HT-29 (cell line): ENCODE measurements around the gene PLXNB2. TPM values are rescaled to one million over a fixed set of nuclear protein-coding genes. Genes with fewer than 3 reads are reported as not detected.

Experiments
- DNase-seq: peaks from one replicate; pipeline ENCODE4 v3.0.0-alpha.2; 2015; ENCODE audit warnings: low spot score
- total RNA-seq: library from RNA; depleted of rRNA; stranded (reverse); fragments of >200 nt; shearing (Covaris generic); gene quantifications from 2 replicates; pipeline ENCODE4 v1.2.3, GENCODE V29; 2014

PLXNB2 gene
- total RNA-seq, 1 experiment from 2014 or later = 247 TPM

- peak; percentile 83 for DNase-seq
Measured at GRCh38 chr22:50252082-50253045, 55.1 kb downstream of the PLXNB2 start.

- DNase-seq = no peak
Measured at GRCh38 chr22:50251477-50252081, 55.9 kb downstream of the PLXNB2 start.

GRCh38 chr22:50250555-50251476, 56.6 kb downstream of the PLXNB2 start, which contains the start of gene HDAC10:
Gene HDAC10 (minus strand): TSS chr22:50251265. CDS start chr22:50251032, 233 bp downstream.
- peak; percentile 75 for DNase-seq

- DNase-seq = no peak
Measured at GRCh38 chr22:50250249-50250554, 57.2 kb downstream of the PLXNB2 start.

- DNase-seq = no peak
Measured at GRCh38 chr22:50249341-50250248, 57.9 kb downstream of the PLXNB2 start.

GRCh38 chr22:50248196-50249081, 59.0 kb downstream of the PLXNB2 start:
- peak; percentile 44 for DNase-seq

GRCh38 chr22:50247748-50248147, 59.7 kb downstream of the PLXNB2 start:
- DNase-seq = peak; percentile 86

- DNase-seq = no peak
Measured at GRCh38 chr22:50246242-50247175, 60.9 kb downstream of the PLXNB2 start.

GRCh38 chr22:50245214-50246072, 62.0 kb downstream of the PLXNB2 start:
- no peak for DNase-seq

- peak; percentile 89 for DNase-seq
Measured at GRCh38 chr22:50244420-50245213, 62.8 kb downstream of the PLXNB2 start, which contains the start of gene TUBGCP6. Gene TUBGCP6 (minus strand): TSS chr22:50245023. CDS start chr22:50244459, 564 bp downstream.

GRCh38 chr22:50243685-50244419, 63.6 kb downstream of the PLXNB2 start:
- DNase-seq = no peak

- no peak for DNase-seq
Measured at GRCh38 chr22:50242406-50242949, 65.0 kb downstream of the PLXNB2 start.

- no peak for DNase-seq
Measured at GRCh38 chr22:50238755-50239154, 68.7 kb downstream of the PLXNB2 start.

GRCh38 chr22:50236731-50237409, 70.6 kb downstream of the PLXNB2 start:
- DNase-seq = peak; percentile 27

- DNase-seq = no peak
Measured at GRCh38 chr22:50233223-50233622, 74.2 kb downstream of the PLXNB2 start.
